Neutrophil (primary cell): ENCODE results near the gene LDLRAD4.
A peak's percentile ranks its signal among the peaks of the same experiment; 100 is the strongest.

Source experiments
- H3K27ac ChIP-seq: fragments of 200-600 bp; sonication (generic); 2 replicates; pipeline ENCODE4 v1.5.1; 2016; ENCODE audit warnings: mild to moderate bottlenecking, moderate library complexity
- H3K27me3 ChIP-seq: fragments of 200-600 bp; sonication (generic); 2 replicates; pipeline ENCODE4 v1.6.0; 2016; ENCODE audit warnings: mild to moderate bottlenecking
- H3K36me3 ChIP-seq: fragments of 200-600 bp; sonication (generic); 2 replicates; pipeline ENCODE4 v1.5.1; 2017
- H3K4me1 ChIP-seq, 2 experiments: fragments of 200-600 bp in 1 of 2; sonication (generic) in 1 of 2; 1 replicate in 1 of 2; 2 replicates in 1 of 2; pipeline versions ENCODE4 v1.5.1 to v1.6.1; 2013 to 2016; ENCODE audit warnings: low read depth in 1 of 2, low read length in 1 of 2, mild to moderate bottlenecking in 1 of 2, moderate library complexity in 1 of 2; ENCODE audit not compliant: control insufficient read depth in 1 of 2, insufficient read depth in 1 of 2
- H3K4me3 ChIP-seq, 2 experiments: fragments of 200-600 bp in 1 of 2; sonication (generic) in 1 of 2; 1 replicate in 1 of 2; 2 replicates in 1 of 2; pipeline ENCODE4 v1.5.1; 2013 to 2016; ENCODE audit warnings: low read depth in 1 of 2, low read length in 1 of 2, mild to moderate bottlenecking in 1 of 2, moderate library complexity in 1 of 2
- H3K9me3 ChIP-seq: fragments of 200-600 bp; sonication (generic); 2 replicates; pipeline ENCODE4 v1.5.1; 2016
- TF ChIP-seq, protein P1 (sequence below): fragments of 200-600 bp; sonication (generic); IDR thresholded peaks from 2 replicates; pipeline ENCODE4 v1.5.1; 2016; ENCODE audit warnings: antibody characterized with exemption

The LDLRAD4 gene

DNA sequence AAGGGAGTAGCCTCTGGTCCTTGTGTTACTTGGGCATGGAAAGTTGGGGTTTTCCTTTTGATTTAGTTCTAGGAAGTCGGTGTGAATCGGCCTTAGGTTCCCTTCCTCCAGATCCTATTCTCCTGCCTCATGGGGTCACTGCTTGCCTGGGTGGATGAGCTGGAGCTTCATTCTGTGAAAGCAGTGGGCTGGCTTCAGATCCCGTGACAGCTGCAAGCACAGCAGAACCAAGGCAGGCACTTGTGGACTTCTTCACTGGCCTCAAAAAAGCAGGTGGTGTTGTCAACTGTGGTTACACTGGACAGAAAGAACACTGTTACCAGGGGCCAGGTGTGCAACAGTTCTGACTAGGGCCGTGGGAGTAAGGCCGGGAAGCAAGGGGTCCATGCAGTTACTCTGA is 243.4 kb downstream of the LDLRAD4 start:
- H3K36me3 ChIP-seq: no peaks in the 10 kb centered on the region
- no peak overlapping the region for H3K27ac ChIP-seq
- no peak overlapping the region for H3K4me3 ChIP-seq
- H3K27me3 ChIP-seq: no peaks in the 10 kb centered on the region
- peaks cover 38 to 42% of the 10 kb centered on the region in 2 experiments for H3K4me1 ChIP-seq
- H3K9me3 ChIP-seq: no peaks in the 10 kb centered on the region
- TF ChIP-seq, protein P1, sequence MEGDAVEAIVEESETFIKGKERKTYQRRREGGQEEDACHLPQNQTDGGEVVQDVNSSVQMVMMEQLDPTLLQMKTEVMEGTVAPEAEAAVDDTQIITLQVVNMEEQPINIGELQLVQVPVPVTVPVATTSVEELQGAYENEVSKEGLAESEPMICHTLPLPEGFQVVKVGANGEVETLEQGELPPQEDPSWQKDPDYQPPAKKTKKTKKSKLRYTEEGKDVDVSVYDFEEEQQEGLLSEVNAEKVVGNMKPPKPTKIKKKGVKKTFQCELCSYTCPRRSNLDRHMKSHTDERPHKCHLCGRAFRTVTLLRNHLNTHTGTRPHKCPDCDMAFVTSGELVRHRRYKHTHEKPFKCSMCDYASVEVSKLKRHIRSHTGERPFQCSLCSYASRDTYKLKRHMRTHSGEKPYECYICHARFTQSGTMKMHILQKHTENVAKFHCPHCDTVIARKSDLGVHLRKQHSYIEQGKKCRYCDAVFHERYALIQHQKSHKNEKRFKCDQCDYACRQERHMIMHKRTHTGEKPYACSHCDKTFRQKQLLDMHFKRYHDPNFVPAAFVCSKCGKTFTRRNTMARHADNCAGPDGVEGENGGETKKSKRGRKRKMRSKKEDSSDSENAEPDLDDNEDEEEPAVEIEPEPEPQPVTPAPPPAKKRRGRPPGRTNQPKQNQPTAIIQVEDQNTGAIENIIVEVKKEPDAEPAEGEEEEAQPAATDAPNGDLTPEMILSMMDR: no peak

DNA sequence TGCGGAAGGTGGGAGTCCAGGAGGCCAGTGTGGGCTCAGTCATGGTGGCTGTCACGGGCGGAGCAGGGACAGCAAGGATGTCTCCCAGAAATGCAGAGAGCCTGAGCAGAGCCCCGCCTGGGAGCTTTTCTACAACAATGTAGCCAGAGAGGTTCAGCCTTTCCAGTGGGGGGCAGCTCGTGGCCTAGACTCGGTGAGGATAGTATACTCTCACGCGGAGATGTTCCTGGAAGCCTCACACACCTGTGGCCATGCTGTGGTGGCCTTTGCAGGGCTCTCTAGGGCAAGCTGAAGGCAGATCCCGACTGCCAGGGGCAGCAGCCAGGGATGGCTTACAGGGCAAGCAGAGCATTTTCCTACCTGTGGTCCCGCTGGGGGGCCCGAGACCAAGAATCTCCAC is 244.1 kb downstream of the LDLRAD4 start:
- Histone ChIP-seq H3K36me3 (no peaks in the 10 kb centered on the region), H3K27ac (no peak overlapping the region), H3K9me3 (no peaks in the 10 kb centered on the region), H3K27me3 (no peaks in the 10 kb centered on the region), H3K4me3 (no peak overlapping the region), H3K4me1 (peaks cover 45 to 46% of the 10 kb centered on the region in 2 experiments)
- TF ChIP-seq, protein P1: no peak

DNA sequence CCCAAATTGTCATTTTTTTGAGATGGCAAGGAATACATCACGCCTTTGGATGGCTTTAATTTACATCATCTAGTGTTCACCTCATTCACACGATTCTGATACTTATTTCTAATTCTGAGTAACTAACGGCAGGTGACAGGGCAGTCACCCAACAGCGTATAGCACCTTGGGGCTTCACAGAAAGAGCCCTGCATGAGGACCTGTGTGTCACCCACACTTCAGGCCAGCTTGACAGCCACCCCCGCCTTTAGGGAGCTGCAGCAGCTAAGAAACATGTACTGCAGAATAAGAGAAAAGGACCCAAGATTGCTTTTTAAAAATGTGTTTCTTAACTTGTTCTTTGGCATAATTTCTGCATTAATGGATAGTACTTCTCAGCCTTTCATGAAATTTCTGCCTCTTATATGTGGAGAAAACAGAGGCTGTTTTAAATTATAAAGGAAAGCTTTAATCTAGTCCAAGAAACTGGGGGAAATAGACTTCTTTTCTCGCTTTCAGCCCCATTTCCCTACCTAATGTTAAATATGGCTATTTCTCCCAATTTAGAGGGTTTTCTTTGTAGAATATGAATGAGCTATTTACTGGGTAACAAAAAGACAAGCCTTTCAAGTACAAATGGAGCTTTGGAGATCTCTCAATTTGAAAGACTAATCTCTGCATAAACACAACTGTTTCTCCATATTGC is 245.1 kb downstream of the LDLRAD4 start:
- TF ChIP-seq, protein P1: no peak
- Histone ChIP-seq H3K27ac (peak overlapping the region; percentile 89), H3K4me1 (peaks cover 49% of the 10 kb centered on the region in 2 experiments), H3K36me3 (no peaks in the 10 kb centered on the region), H3K9me3 (no peaks in the 10 kb centered on the region), H3K27me3 (no peaks in the 10 kb centered on the region), H3K4me3 (no peak overlapping the region)

DNA sequence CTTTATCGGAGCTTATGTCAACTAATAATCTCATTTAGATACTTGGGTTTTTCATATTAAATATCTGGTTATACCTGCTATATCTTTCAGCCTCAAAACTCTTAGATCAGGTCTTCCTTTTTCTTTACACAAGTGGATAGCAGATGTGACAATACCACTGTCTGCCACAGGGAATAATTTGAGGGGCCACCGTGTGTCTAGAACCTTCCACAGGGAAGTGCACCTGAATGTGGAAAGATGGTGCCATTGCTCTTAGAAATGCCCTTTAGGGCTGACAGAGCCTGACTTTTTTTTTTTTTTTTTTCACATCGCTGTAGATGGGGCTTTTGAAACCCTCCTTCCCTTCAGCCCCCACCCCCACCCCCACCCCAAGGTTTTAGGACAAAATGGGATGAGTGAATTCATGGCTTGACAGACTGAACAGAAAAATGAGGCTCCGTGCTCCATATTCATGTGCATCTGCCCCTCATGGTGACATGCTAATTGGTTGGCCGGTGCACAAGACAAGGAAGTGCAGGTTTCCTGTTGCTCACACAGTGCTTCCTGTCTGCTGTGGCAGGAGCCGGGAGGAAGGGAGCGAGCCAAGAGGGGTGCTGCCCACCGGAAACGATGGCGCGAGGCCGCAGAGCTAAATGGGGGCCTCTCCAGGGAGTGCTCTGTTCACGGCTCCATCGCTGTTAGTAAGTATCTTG is 246.0 kb downstream of the LDLRAD4 start:
- TF ChIP-seq, protein P1: no peak
- no peaks in the 10 kb centered on the region for H3K27me3 ChIP-seq
- H3K4me1 ChIP-seq: peaks cover 51 to 54% of the 10 kb centered on the region in 2 experiments
- H3K27ac ChIP-seq: peak overlapping the region; percentile 89
- H3K9me3 ChIP-seq: no peaks in the 10 kb centered on the region
- peak overlapping the region; percentile 61 to 92 for H3K4me3 ChIP-seq
- H3K36me3 ChIP-seq: no peaks in the 10 kb centered on the region

DNA sequence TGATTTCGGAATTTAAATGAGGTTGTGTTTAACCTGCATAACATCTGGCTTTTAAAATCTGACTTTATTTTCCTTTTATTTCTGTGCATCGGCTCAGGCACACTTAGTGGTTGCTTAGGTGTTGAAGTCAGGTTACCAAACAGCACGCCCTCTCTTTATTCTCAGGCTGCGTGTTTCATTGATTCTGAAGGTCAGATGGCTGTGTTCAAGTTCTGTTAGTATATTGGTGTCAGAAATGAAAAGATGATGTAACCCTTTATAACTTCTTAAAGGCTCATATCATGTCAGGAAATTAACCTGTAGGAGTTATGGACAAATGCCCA is 246.5 kb downstream of the LDLRAD4 start:
- peak overlapping the region; percentile 89 for H3K27ac ChIP-seq
- peaks cover 56 to 59% of the 10 kb centered on the region in 2 experiments for H3K4me1 ChIP-seq
- TF ChIP-seq, protein P1: no peak

More for the DNA sequence above, 246.5 kb downstream of the LDLRAD4 start:
- H3K36me3 ChIP-seq: peaks cover 2% of the 10 kb centered on the region
- peak overlapping the region; percentile 61 to 92 for H3K4me3 ChIP-seq
- no peaks in the 10 kb centered on the region for H3K27me3 ChIP-seq
- H3K9me3 ChIP-seq: no peaks in the 10 kb centered on the region
